Astrocyte (in vitro differentiated cells and primary cell): ENCODE data around the gene CTNNBIP1. TPM values are rescaled to one million over a fixed set of nuclear protein-coding genes. Genes with fewer than 3 reads are reported as not detected.

Source experiments
- DNase-seq: peaks from one replicate; pipeline ENCODE4 v3.0.0-alpha.2; 2010; ENCODE audit warnings: low read depth
- FAIRE-seq: peaks from 2 replicates; lab custom pipeline; 2011; peaks lifted over from hg19 to GRCh38; lab: Jason Lieb, UNC
- H2AFZ ChIP-seq: 2 replicates; pipeline ENCODE4 v1.6.0; 2012; ENCODE audit warnings: low read depth, low read length, inconsistent platforms
- H3K27ac ChIP-seq: 2 replicates; pipeline ENCODE4 v1.5.1; 2011; ENCODE audit warnings: low read depth, low read length, inconsistent platforms
- H3K27me3 ChIP-seq: 2 replicates; pipeline ENCODE4 v1.6.0; 2011; ENCODE audit warnings: low read length, inconsistent platforms; ENCODE audit not compliant: insufficient read depth
- H3K36me3 ChIP-seq: 2 replicates; pipeline ENCODE4 v1.5.1; 2011; ENCODE audit warnings: low read length, inconsistent platforms; ENCODE audit not compliant: insufficient read depth
- H3K4me1 ChIP-seq: 2 replicates; pipeline ENCODE4 v1.5.1; 2011; ENCODE audit warnings: low read length, inconsistent platforms; ENCODE audit not compliant: insufficient read depth
- H3K4me2 ChIP-seq: 2 replicates; pipeline ENCODE4 v1.6.0; 2012; ENCODE audit warnings: low read length, inconsistent platforms
- H3K4me3 ChIP-seq: 2 replicates; pipeline ENCODE4 v1.5.1; 2011; ENCODE audit warnings: low read depth, mild to moderate bottlenecking, low read length, inconsistent platforms; ENCODE audit not compliant: insufficient read depth
- H3K79me2 ChIP-seq: 2 replicates; pipeline ENCODE4 v1.6.0; 2012; ENCODE audit warnings: mild to moderate bottlenecking, low read length, inconsistent platforms; ENCODE audit not compliant: insufficient read depth
- H3K9ac ChIP-seq: 2 replicates; pipeline ENCODE4 v1.6.0; 2012; ENCODE audit warnings: mild to moderate bottlenecking, low read length, inconsistent platforms
- H3K9me3 ChIP-seq: 2 replicates; pipeline ENCODE4 v1.5.1; 2012; ENCODE audit warnings: low read depth, mild to moderate bottlenecking, low read length, inconsistent platforms; ENCODE audit not compliant: insufficient read depth
- H4K20me1 ChIP-seq: 2 replicates; pipeline ENCODE4 v1.6.0; 2012; ENCODE audit warnings: low read length, inconsistent platforms; ENCODE audit not compliant: insufficient read depth
- H3K27ac Mint-ChIP-seq: one replicate; pipeline ENCODE4 v1.8.0; 2021; ENCODE audit warnings: mild to moderate bottlenecking, mixed read lengths; ENCODE audit not compliant: unreplicated experiment
- H3K27me3 Mint-ChIP-seq: one replicate; pipeline ENCODE4 v1.8.0; 2021; ENCODE audit warnings: low read depth, mixed read lengths; ENCODE audit not compliant: unreplicated experiment
- H3K36me3 Mint-ChIP-seq: one replicate; pipeline ENCODE4 v1.8.0; 2021; ENCODE audit warnings: low read depth, mixed read lengths; ENCODE audit not compliant: unreplicated experiment
- H3K4me1 Mint-ChIP-seq: one replicate; pipeline ENCODE4 v1.8.0; 2021; ENCODE audit warnings: low read depth, mixed read lengths; ENCODE audit not compliant: unreplicated experiment
- H3K4me3 Mint-ChIP-seq: one replicate; pipeline ENCODE4 v1.8.0; 2021; ENCODE audit warnings: mild to moderate bottlenecking, moderate library complexity, mixed read lengths; ENCODE audit not compliant: unreplicated experiment
- H3K9me3 Mint-ChIP-seq: one replicate; pipeline ENCODE4 v1.8.0; 2021; ENCODE audit warnings: mild to moderate bottlenecking, mixed read lengths; ENCODE audit not compliant: unreplicated experiment
- CTCF ChIP-seq: IDR thresholded peaks from 2 replicates; pipeline ENCODE4 v1.5.1; 2011; ENCODE audit warnings: low read depth, mild to moderate bottlenecking, inconsistent platforms, low read length, moderate library complexity; ENCODE audit not compliant: insufficient read depth
- EZH2 ChIP-seq: IDR thresholded peaks from 2 replicates; pipeline ENCODE4 v1.6.1; 2012; ENCODE audit warnings: mild to moderate bottlenecking, low read length, inconsistent platforms; ENCODE audit not compliant: insufficient read depth
- total RNA-seq: library from RNA; stranded (reverse); gene quantifications from 2 replicates; pipeline ENCODE4 v1.2.1, GENCODE V29; 2021

The CTNNBIP1 gene
- total RNA-seq, 1 donor from 2014 or later: 53.7 TPM

GRCh38 chr1:9889411-9889810 is 20.7 kb downstream of the CTNNBIP1 start:
- Mint-ChIP-seq H3K36me3 (peaks cover 5% of the 10 kb centered on the region), H3K4me1 (peaks cover 50% of the 10 kb centered on the region), H3K4me3 (no peak overlapping the region), H3K9me3 (no peaks in the 10 kb centered on the region), H3K27ac (peak overlapping the region; percentile 81), H3K27me3 (no peaks in the 10 kb centered on the region)
- TF ChIP-seq EZH2 (no peak), CTCF (no peak)
- H2AFZ ChIP-seq: no peak overlapping the region
- H3K27me3 ChIP-seq: no peaks in the 10 kb centered on the region
- H4K20me1 ChIP-seq: peaks cover 19% of the 10 kb centered on the region
- H3K9me3 ChIP-seq: no peaks in the 10 kb centered on the region
- no peak for DNase-seq
- H3K9ac ChIP-seq: no peak overlapping the region
- H3K27ac ChIP-seq: peak overlapping the region; percentile 55
- H3K36me3 ChIP-seq: no peaks in the 10 kb centered on the region
- no peak overlapping the region for H3K4me3 ChIP-seq
- H3K79me2 ChIP-seq: no peaks in the 10 kb centered on the region
- FAIRE-seq: no peak
- H3K4me2 ChIP-seq: no peak overlapping the region
- peaks cover 45% of the 10 kb centered on the region for H3K4me1 ChIP-seq

GRCh38 chr1:9888886-9889285 is 21.2 kb downstream of the CTNNBIP1 start:
- FAIRE-seq (no peak), DNase-seq (no peak)
- H3K4me1 ChIP-seq: peaks cover 42% of the 10 kb centered on the region
- H3K27me3 Mint-ChIP-seq: no peaks in the 10 kb centered on the region
- no peaks in the 10 kb centered on the region for H3K79me2 ChIP-seq
- no peak overlapping the region for H3K9ac ChIP-seq
- no peaks in the 10 kb centered on the region for H3K9me3 ChIP-seq
- TF ChIP-seq EZH2: no peak
- TF ChIP-seq CTCF: no peak
- H3K27me3 ChIP-seq: no peaks in the 10 kb centered on the region
- H3K4me3 ChIP-seq: no peak overlapping the region
- peaks cover 6% of the 10 kb centered on the region for H3K36me3 Mint-ChIP-seq
- H3K4me3 Mint-ChIP-seq: no peak overlapping the region
- H3K4me2 ChIP-seq: no peak overlapping the region
- H3K27ac ChIP-seq: no peak overlapping the region
- no peaks in the 10 kb centered on the region for H3K36me3 ChIP-seq
- H2AFZ ChIP-seq: no peak overlapping the region
- no peaks in the 10 kb centered on the region for H3K9me3 Mint-ChIP-seq
- H4K20me1 ChIP-seq: peaks cover 25% of the 10 kb centered on the region
- H3K27ac Mint-ChIP-seq: no peak overlapping the region
- H3K4me1 Mint-ChIP-seq: peaks cover 45% of the 10 kb centered on the region

- peaks cover 34% of the 10 kb centered on the region for H3K4me1 ChIP-seq
- H3K9me3 ChIP-seq: no peaks in the 10 kb centered on the region
- Mint-ChIP-seq H3K4me3 (no peak overlapping the region), H3K9me3 (no peaks in the 10 kb centered on the region), H3K27me3 (no peaks in the 10 kb centered on the region), H3K4me1 (peaks cover 38% of the 10 kb centered on the region), H3K36me3 (peaks cover 9% of the 10 kb centered on the region), H3K27ac (peak overlapping the region; percentile 12)
- H3K9ac ChIP-seq: no peak overlapping the region
- no peaks in the 10 kb centered on the region for H3K79me2 ChIP-seq
- H3K27ac ChIP-seq: no peak overlapping the region
- no peak overlapping the region for H2AFZ ChIP-seq
- DNase-seq (no peak), FAIRE-seq (no peak)
- H3K36me3 ChIP-seq: no peaks in the 10 kb centered on the region
- TF ChIP-seq CTCF: no peak
- no peak for TF ChIP-seq EZH2
- no peaks in the 10 kb centered on the region for H3K27me3 ChIP-seq
- H4K20me1 ChIP-seq: peaks cover 43% of the 10 kb centered on the region
- no peak overlapping the region for H3K4me3 ChIP-seq
- no peak overlapping the region for H3K4me2 ChIP-seq
Observed at GRCh38 chr1:9887070-9887469, 23.0 kb downstream of the CTNNBIP1 start.
